HEK293 (cell line): ENCODE results near the gene OR6N1.

ENCODE experiments used
- CTCF ChIP-seq: fragments of 450-650 bp; formaldehyde crosslinking; IDR thresholded peaks from 2 replicates; pipeline ENCODE4 v1.5.1; 2016; ENCODE audit warnings: missing biosample characterization, missing genetic modification characterization
- ZNF423 ChIP-seq: fragments of 450-650 bp; formaldehyde crosslinking; IDR thresholded peaks from 2 replicates; pipeline ENCODE4 v1.5.1; 2016; ENCODE audit warnings: missing biosample characterization, missing genetic modification characterization
- ZNF549 ChIP-seq: fragments of 450-650 bp; IDR thresholded peaks from 2 replicates; pipeline ENCODE4 v1.5.1; 2018; ENCODE audit warnings: missing biosample characterization, missing genetic modification characterization, mild to moderate bottlenecking, inconsistent platforms, moderate library complexity
- ZNF76 ChIP-seq: fragments of 450-650 bp; formaldehyde crosslinking; IDR thresholded peaks from 2 replicates; pipeline ENCODE4; 2016; ENCODE audit warnings: low read depth, missing biosample characterization, missing genetic modification characterization, borderline replicate concordance
- ZSCAN5A ChIP-seq: fragments of 450-650 bp; formaldehyde crosslinking; IDR thresholded peaks from 2 replicates; pipeline ENCODE4 v1.5.1; 2016; ENCODE audit warnings: missing biosample characterization, missing genetic modification characterization

GRCh38 chr1:158803678-158804077 is 31.7 kb upstream of the OR6N1 start:
- TF ChIP-seq ZNF423 (no peak), ZSCAN5A (no peak), ZNF76 (tag by site-specific recombination) (no peak), ZNF549 (tag by site-specific recombination) (no peak), CTCF (no peak)
